Hindlimb muscle (tissue), 1 donor: ENCODE results near the gene FAM32A. TPM values are rescaled to one million over a fixed set of nuclear protein-coding genes. Genes with fewer than 3 reads are reported as not detected.

Source experiments
- DNase-seq: peaks from one replicate; pipeline ENCODE4 v3.0.0-alpha.2; 2013
- polyA plus RNA-seq: library from polyadenylated mRNA; unstranded; fragments of 120-200 nt; gene quantifications from one replicate; pipeline ENCODE4 v1.2.1, GENCODE V29; 2013; ENCODE audit not compliant: insufficient read length

FAM32A gene
- polyA plus RNA-seq, 1 donor, result 61.3 TPM

DNA sequence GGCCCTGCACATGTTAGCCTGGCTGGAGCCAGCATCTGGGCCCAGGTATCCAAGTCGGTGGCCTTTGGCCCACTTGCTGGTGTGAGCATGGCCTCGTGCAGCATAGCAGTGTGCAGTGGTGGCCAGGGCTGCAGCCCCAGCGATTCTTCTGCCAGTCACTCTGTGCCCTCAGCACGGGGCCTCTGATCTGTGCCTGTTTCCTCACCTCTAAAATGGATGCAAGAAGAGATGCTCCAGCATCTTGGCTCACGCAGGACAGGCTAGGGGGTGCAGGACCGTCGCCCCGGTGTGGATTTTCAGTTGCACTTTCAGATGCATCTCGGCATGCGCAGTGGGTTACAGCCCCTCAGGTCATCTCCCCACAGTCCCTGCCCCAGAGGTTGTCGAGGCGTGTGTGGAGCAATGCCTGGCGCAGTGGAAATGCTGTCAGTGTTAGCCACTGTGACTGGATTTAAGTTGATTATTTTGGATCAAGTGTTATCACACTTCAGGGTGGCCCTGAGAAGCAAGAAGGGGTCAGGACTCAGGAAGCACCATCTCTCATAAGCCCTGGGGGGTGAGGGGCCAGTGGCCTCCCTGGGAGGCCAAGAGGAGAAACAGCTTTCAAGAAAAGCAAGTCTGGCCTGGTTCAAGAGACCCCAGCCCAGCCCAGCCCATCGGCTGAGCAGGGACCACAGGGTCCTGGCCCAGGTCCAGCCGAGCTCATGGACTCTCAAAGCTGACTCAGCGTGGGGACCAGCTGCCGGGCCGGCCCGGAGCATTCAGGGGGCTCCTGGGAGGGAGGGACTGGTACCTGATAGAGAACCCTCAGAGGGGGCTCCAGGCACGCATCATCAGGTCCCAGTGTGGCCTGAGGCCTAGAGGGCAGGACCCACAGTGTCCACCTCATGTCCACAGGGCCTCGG lies 40.3 kb downstream of the FAM32A start:
- DNase-seq, result no peak

GRCh38 chr19:16226184-16226591 lies 41.0 kb downstream of the FAM32A start:
- DNase-seq, result no peak

DNA sequence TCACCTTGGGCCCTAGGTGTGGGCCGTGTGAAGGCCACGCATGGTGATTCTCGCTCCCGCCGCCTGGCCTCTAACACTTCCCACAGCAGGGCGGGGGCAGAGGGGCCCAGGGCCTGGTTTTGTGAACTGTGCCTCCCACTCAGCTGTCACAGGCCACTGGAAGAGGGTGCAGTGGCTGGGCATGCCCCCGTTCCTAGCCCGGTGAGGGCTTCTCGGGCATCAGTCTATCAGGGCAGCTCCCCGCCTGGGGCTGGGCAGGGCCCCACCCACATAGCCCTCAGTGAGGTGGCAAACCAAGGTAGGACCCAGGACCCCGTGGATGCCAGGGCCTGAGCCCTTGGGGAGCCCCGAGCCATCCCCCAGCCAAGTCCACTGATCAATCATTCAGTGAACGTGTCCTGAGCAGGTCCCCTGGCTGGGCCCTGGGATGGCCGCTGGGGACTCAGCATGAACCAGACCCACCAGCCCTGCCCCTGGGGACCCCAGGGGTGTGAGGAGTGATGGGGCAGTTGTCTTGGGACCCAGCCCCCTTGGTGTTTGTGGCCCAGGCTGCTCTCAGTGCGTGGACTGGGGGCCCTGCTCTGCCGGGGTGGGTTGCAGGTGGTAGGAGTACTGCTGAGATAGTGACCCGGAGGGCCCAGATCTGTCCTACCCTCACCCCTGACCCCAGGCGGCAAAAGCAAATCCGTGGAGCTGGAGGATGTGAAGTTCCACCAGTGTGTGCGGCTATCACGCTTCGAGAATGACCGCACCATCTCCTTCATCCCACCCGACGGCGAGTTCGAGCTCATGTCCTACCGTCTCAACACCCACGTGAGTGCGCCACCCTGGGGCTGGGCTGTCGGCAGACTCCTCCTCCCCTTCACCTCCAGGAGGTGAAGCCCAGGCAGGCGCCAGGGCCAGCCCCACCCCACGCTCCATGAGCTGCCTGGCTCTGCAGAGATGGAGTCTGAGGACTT lies 41.9 kb downstream of the FAM32A start:
- DNase-seq, result no peak

- no peak for DNase-seq
Observed at GRCh38 chr19:16227837-16228636, 42.8 kb downstream of the FAM32A start.

GRCh38 chr19:16228637-16229321 lies 43.6 kb downstream of the FAM32A start:
- no peak for DNase-seq

GRCh38 chr19:16229322-16229641 lies 44.1 kb downstream of the FAM32A start:
- no peak for DNase-seq

GRCh38 chr19:16232127-16232526 lies 46.9 kb downstream of the FAM32A start:
- DNase-seq, result no peak

GRCh38 chr19:16232568-16232967 lies 47.4 kb downstream of the FAM32A start:
- no peak for DNase-seq

DNA sequence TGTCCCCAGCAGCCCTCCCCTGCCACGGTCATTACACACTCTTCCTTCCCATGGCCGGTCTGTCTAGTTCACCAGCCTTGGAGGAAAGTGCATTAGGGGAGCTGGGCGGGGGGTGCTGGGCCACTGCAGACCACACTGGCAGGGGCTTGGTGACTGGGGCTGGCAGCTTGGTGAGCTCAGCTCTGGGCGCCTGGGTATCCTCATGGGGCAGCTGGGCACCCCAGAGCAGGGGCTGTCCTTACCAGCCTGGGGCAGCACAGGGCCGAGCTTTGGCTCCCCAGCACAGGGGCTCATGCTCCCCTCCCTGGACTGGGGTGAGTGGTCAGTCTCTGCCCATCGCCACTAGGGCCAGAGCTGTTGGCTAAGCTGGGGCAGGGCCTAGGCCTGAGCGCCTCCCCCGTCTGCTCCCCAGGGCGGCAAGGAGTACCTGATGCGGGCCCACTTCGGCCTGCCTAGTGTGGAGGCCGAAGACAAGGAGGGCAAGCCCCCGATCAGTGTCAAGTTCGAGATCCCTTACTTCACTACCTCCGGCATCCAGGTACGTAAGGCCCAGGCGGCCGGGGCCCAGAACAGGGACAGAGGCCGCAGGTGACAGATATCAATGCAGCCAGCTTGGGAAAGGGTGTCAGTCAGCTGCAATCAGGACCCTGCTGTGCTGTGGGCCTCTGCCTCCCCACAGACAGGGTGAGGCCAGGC lies 48.0 kb downstream of the FAM32A start:
- no peak for DNase-seq

- DNase-seq, result no peak
Observed at GRCh38 chr19:16233836-16234551, 48.8 kb downstream of the FAM32A start.

- no peak for DNase-seq
Observed at GRCh38 chr19:16234552-16235445, 49.6 kb downstream of the FAM32A start.

- DNase-seq, result no peak
Observed at GRCh38 chr19:16235811-16236652, 50.8 kb downstream of the FAM32A start.

Other genes with a start within 250 kb of the FAM32A start
- gene OR10H4, start 236.4 kb upstream of the FAM32A start, polyA plus RNA-seq, result not detected
- gene TPM4, start 108.9 kb upstream of the FAM32A start, polyA plus RNA-seq, result 183 TPM
- gene RAB8A, start 73.5 kb upstream of the FAM32A start, polyA plus RNA-seq, result 32.6 TPM
- gene HSH2D, start 41.7 kb upstream of the FAM32A start, polyA plus RNA-seq, result 0.40 TPM
- gene CIB3, start 11.9 kb upstream of the FAM32A start, polyA plus RNA-seq, result not detected
- 49.9 TPM for gene AP1M1, start 12.5 kb downstream of the FAM32A start, polyA plus RNA-seq
- 88.4 TPM for gene KLF2, start 139.4 kb downstream of the FAM32A start, polyA plus RNA-seq